ENCODE results near the gene CCDC7. TPM values are rescaled to one million over a fixed set of nuclear protein-coding genes. Genes with fewer than 3 reads are reported as not detected.
"Not testable (repeated sequence)": the region's sequence is repeated elsewhere in the genome, so short reads cannot be mapped to it uniquely, and the experiment has no call there.

The CCDC7 gene
- total RNA-seq, 1 donor from 2014 or later, result 43.8 TPM

DNA sequence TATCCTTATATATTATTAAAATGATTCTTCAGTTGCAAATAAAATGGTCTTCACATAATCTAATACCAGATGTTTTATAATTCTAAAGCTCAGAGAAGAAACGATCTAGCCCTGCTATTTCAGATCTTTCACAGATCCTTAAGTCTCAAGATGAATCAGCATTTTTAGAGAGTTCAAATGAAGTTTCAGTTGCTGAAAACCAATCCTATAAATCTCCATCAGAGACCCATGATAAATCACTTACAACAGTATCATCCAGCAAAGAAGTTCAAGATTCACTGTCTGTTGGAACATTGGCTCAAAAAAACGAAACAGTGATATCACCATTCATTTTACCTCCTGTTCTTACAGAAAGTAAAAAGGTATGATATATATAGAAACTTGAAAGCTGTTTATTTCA lies 137.0 kb downstream of the CCDC7 start:
- no peak for DNase-seq

- DNase-seq, result not testable (repeated sequence)
These were observed 152.1 kb downstream of the CCDC7 start for GRCh38 chr10:32598022-32598421.

- no peak for DNase-seq
These were observed 154.4 kb downstream of the CCDC7 start for GRCh38 chr10:32600317-32600716.

DNA sequence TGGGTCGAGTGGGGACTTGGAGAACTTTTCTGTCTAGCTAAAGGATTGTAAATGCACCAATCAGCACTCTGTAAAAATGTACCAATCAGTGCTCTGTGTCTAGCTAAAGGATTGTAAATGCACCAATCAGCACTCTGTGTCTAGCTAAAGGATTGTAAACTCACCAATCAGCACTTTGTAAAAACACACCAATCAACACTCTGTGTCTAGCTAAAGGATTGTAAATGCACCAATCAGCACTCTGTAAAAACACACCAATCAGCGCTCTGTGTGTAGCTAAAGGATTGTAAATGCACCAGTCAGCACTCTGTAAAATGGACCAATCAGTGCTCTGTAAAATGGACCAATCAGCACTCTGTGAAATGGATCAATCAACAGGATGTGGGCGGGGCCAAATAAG lies 155.6 kb downstream of the CCDC7 start:
- not testable (repeated sequence) for DNase-seq

DNA sequence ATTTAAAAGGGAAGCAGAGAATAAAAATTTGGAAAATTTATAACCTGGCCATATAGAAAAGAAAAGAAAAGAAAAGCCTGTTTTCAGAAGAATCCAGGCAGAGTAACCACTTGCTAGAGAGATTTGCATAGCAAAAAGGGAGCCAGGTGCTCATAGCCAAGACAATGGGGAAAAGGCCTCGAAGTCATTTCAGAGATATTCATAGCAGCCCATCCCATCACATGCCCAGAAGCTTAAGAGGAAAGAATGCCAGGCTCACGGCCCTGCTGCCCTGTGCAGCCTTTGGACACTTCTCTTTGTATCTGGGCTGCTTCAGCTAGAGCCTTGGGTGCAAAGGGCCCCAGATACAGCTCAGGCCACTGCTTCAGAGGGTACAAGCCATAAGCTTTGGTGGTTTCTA lies 159.8 kb downstream of the CCDC7 start:
- DNase-seq, result no peak

- DNase-seq, result not testable (repeated sequence)
These were observed 164.6 kb downstream of the CCDC7 start for GRCh38 chr10:32610543-32610942.

DNA sequence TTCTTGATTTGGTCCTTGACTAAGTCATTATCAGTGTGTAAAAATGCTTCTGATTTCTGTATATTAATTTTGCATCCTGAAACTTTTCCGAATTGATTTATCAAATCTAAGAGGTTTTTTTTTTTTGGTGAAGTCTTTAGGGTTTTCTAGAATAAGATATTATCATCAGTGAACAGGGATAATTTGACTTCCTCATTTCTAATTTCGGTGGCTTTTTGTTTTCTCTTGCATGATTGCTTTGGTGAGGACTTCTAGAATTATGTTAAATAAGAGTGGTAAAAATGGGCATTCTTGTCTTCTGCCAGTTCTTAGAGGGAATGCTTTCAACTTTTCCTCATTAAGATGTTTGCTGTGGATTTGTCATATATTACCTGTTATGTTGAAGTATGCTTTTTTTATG lies 170.5 kb downstream of the CCDC7 start:
- no peak for DNase-seq

DNA sequence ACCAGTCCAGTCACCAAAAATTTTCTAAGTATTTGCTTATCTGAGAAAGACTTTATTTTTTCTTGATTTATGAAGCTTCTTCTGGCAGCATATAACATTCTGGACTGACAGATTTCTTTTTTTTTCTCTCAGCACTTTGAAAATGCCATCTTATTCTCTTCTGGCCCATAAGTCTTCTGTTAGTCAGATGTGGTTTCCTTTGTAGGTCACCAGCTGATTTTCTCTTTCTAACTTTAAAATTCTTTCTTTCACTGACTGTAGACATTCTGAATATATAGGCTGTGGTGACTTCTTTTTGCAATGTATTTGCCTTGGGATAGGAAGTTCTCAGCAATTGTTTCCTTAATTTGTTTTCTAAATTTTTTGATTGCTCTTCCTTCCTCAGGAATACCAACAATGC lies 172.5 kb downstream of the CCDC7 start:
- no peak for DNase-seq

DNA sequence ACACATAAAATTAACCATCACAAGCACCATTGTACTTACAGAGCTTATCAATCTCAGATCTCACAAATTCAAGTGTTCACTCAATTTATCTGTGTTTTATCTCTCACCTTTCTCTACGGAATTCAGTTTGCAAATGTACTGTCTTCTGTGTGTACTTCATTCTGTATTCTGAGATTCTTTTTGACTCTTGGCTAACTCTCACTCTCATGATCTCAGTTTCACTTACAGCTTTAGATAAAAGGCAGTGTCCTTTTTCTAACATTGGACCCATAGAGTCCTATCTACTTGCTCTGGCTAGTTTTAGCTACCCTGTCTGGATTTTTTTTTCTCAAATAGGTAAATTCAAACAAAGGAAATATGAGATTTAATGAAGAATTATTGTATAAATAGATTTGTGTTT lies 176.0 kb downstream of the CCDC7 start:
- no peak for DNase-seq

DNA sequence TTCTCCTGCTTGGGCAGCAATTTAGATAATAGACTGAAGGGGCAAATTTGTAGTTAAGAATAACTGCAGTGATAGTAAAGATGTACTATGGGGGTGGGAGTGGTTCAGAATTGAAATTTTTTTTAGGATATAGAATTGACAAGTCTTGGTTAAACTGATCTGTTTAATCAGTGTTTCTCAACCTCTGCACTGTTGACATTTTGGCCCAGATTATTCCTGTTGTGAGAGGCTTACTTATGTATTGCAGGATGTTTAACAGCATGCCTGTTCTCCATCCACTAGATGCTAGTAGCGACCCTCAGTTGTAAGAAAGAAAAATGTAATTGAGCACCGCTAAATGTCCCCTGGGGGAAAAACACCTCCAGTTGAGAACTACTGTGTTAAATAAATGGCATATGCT lies 176.5 kb downstream of the CCDC7 start:
- DNase-seq, result no peak

GRCh38 chr10:32627183-32627582 lies 181.2 kb downstream of the CCDC7 start:
- DNase-seq, result no peak

DNA sequence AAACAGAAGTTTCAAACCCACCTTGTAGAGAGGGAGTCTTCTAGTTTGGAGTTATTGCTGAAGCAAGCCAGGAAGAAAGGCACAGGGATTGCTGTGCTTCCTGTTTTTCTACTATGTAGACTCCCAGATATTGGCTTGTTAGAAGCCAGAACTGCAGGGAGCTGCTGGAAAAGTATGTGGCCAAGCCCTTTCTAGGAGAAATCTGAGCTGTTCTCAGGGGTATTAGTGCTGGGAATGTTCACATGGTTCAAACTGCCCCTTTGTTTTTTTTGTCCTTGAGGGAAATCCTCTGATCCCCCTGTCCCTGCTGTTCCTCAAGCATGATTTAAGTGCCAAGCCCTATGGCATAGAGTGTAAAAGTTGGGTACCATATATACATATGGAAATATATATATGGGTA lies 184.0 kb downstream of the CCDC7 start:
- DNase-seq, result no peak

DNA sequence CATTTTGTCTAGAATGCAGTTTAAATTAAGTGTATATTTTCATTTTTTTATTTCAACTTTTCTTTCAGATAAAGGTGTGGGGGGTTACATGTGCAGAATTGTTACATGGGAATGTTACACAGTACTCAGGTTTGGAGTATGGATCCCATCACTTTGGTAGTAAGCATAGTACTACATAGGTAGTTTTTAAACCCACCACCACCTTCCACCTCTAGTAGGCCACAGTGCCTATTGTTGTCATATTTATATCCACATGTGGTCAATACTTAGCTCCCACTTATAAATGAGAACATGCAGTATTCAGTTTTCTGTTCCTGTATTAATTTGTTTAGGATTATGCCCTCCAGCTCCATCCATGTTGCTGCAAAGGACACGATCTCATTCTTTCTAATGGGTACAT lies 200.6 kb downstream of the CCDC7 start:
- no peak for DNase-seq

DNA sequence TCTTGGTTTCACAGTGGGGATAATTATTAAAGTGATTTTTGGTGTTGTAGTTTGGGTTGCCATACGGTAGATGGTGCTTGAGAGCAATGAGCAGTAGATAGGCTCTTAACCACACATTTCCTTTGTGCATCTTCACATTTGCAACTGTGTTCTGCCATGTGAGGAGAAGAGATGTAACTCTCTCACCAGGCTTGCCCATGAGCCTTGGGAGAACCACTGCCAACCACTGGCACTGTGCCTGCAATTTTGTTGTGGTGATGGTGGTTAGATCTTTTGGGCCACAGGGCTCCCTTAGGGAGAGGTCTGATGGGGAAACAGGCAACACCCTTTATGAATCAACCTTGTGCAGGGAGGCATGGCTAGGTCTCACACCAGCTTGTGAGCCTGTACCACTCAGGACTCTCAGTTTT lies 204.3 kb downstream of the CCDC7 start:
- DNase-seq, result no peak

DNA sequence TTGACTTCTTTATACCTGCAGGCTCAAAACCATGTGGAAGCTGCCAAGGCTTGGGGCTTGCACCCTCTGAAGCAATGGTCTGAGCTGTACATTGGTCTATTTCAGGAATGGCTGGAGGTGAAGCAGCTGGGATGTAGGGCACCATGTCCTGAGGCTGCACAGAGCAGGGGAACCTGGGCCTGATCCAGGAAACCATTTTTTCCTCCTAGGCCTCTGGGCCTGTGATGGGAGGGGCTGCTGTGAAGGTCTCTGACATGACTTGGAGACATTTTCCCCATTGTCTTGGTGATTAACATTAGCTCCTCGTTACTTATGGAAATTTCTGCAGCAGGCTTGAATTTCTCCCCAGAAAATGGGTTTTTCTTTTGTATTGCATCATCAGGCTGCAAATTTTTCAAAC lies 211.5 kb downstream of the CCDC7 start:
- not testable (repeated sequence) for DNase-seq

- no peak for DNase-seq
These were observed 215.4 kb downstream of the CCDC7 start for GRCh38 chr10:32661346-32661745.

GRCh38 chr10:32680803-32681557 lies 235.0 kb downstream of the CCDC7 start:
- no peak for DNase-seq

DNA sequence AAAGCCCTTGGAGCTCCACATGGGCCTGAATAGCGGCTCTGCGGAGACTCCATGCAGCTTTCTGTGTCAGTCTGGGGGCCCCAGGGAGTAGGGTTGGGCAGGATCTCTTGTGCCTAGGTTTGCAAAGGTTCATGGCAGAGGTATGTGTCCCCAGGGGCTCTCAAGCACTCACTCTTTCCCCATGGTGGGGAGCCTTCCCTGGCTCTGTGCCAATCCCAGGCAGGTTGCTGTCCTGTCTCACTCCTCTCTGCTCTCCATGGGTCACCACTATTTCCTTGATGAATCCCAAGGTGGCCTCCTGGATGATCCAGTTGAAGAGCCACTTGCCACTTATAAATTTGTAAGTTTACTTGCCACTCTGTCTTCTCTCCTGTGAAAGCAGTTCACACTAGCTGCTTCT lies 238.4 kb downstream of the CCDC7 start:
- DNase-seq, result no peak

- DNase-seq, result no peak
These were observed 241.2 kb downstream of the CCDC7 start for GRCh38 chr10:32687116-32687515.

DNA sequence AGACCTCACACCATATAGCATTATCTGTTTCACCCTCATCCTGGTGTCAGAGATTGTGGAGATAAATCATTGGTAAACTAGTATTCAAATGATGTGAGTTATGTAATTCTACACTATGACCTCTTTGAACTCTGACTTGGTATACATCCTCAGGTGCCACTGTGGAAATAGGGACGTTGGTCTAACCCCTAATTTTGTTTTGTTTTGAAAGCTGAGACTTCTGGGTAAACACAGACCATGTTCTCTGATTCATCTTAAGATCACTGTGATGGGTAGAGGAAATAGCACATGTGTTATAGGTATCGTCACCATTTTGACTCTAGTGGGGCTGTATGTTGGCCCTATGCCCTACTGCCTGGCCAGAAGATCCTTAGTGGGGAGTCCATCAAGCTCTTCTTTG lies 241.6 kb downstream of the CCDC7 start:
- DNase-seq, result no peak

- DNase-seq, result no peak
These were observed 246.2 kb downstream of the CCDC7 start for GRCh38 chr10:32692174-32692573.

DNA sequence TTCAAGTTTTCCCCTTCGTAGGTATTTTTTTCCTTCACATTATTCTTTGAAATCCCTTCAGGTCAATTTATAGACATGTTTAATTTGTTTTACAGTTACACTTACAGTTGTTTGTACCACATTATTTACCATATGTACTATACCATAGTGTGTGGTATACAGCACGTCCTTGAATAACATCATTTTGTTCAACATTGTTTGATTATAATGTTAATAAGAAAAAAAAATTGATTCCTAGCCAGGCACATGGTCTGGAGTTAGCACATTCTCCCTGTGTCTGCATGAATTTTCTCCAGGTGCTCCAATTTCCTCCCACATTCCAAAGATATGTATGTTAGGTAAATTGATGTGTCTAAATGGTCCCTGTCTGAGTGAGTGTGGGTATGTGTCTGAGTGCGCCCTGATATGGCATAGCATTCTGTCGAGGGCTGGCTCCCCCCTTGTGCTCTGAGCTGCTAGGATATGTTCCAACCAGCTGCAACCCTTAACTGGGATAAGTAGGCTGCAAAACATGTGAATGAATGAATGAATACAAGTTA lies 247.6 kb downstream of the CCDC7 start:
- no peak for DNase-seq

DNA sequence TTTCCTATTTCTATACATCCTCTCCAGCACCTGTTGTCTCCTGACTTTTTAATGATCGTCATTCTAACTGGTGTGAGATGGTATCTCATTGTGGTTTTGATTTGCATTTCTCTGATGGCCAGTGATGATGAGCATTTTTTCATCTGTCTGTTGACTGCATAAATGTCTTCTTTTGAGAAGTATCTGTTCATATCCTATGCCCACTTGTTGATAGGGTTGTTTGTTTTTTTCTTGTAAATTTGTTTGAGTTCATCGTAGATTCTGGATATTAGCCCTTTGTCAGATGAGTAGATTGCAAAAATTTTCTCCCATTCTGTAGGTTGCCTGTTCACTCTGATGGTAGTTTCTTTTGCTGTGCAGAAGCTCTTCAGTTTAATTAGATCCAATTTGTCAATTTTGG lies 253.7 kb downstream of the CCDC7 start:
- not testable (repeated sequence) for DNase-seq

DNA sequence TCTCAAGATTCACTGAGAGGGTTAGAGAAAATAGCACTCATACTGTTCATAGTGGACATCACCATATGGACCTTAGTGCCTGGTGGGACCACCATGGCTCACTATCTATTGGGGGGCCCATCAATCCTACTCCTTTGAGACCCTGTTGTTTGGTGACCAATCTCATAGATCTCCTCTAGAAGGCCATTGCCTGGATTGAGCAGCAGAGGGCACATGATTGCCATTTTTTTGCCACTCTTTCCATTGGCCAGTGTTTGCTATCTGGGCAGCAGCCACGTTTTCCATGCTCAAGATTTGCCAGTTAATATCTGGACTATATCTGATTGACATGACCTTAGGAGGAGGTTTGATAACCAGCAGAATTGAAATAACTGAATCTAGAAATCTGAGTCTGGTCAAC lies 267.6 kb downstream of the CCDC7 start:
- DNase-seq, result no peak

Data from skin of body (tissue), 2 donors.